DND-41 (cell line): Measurements from ENCODE around the gene KRTAP3-1.

Experiments used
- EZH2 ChIP-seq: IDR thresholded peaks from 3 replicates; pipeline ENCODE4 v1.6.1; 2012; ENCODE audit warnings: borderline replicate concordance, low read depth, mild to moderate bottlenecking, moderate library complexity, low read length, inconsistent platforms; ENCODE audit not compliant: severe bottlenecking
- TF ChIP-seq, protein P1 (sequence below): IDR thresholded peaks from 2 replicates; pipeline ENCODE4 v1.5.1; 2012; ENCODE audit warnings: borderline replicate concordance, low read length, moderate library complexity, mild to moderate bottlenecking; ENCODE audit not compliant: poor library complexity, severe bottlenecking; ENCODE audit errors: extremely low read depth

DNA sequence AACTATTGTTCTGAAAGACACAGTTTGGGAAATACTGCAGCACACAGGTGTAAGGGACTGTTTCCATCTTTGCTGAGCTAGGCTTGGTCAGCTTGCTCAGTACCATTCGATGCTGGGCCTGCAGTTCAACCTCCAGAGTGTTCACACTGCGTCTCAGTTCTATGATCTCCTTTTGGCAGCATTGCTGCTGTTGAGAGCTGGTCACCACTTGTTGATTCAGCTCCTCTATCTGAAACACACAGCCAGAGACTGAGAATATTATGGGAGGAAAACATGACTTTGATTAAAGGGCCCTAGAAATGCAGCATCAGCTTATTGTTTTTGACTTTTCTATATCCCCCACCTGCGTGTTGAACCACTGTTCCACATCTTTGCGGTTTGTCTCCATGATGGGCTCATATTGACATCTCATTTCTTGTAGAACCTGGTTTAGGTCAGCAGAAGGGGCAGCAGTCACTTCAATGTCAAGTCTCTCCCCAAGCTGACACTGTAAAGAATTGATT, 46.8 kb downstream of the KRTAP3-1 start:
- no peak for TF ChIP-seq EZH2
- TF ChIP-seq, protein P1, sequence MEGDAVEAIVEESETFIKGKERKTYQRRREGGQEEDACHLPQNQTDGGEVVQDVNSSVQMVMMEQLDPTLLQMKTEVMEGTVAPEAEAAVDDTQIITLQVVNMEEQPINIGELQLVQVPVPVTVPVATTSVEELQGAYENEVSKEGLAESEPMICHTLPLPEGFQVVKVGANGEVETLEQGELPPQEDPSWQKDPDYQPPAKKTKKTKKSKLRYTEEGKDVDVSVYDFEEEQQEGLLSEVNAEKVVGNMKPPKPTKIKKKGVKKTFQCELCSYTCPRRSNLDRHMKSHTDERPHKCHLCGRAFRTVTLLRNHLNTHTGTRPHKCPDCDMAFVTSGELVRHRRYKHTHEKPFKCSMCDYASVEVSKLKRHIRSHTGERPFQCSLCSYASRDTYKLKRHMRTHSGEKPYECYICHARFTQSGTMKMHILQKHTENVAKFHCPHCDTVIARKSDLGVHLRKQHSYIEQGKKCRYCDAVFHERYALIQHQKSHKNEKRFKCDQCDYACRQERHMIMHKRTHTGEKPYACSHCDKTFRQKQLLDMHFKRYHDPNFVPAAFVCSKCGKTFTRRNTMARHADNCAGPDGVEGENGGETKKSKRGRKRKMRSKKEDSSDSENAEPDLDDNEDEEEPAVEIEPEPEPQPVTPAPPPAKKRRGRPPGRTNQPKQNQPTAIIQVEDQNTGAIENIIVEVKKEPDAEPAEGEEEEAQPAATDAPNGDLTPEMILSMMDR, result no peak
